A549 (cell line): ENCODE data around the gene AKIP1. TPM values are rescaled to one million over a fixed set of nuclear protein-coding genes. Genes with fewer than 3 reads are reported as not detected.

ENCODE experiments used
- ATAC-seq, 2 experiments: fragments of 200-7000 bp in 1 of 2; fragments of >200 bp in 1 of 2; cut with Nextera tagmentation in 1 of 2; cut with Tn5 transposase in 1 of 2; 3 replicates each; pipeline versions ENCODE4 v1.8.0 to v1.9.1; 2018 to 2020; ENCODE audit warnings: mild to moderate bottlenecking in 1 of 2, moderate library complexity in 1 of 2
- CTCF ChIA-PET: fragments of 300-600 bp; sonication (Branson Sonifier 250); formaldehyde crosslinking; extraction: SDS; loops from one replicate; lab custom pipeline; 2021; ENCODE audit warnings: antibody characterized with exemption, inconsistent platforms; lab: Yijun Ruan, JAX
- POLR2A ChIA-PET: fragments of 350-600 bp; formaldehyde crosslinking; extraction: SDS; loops from one replicate; lab custom pipeline; 2021; ENCODE audit warnings: antibody characterized with exemption, inconsistent platforms; lab: Yijun Ruan, JAX
- DNase-seq, 2 experiments: peaks; one replicate each; pipeline versions ENCODE4 v3.0.0 to v3.0.0-alpha.2; 2011 to 2016; ENCODE audit warnings: low read depth in 1 of 2, low spot score in 1 of 2
- FAIRE-seq: peaks from 2 replicates; lab custom pipeline; 2011; peaks lifted over from hg19 to GRCh38; lab: Jason Lieb, UNC
- H3K27ac ChIP-seq, 2 experiments: fragments of >200 bp; sonication (Bioruptor Twin); formaldehyde crosslinking; 3 replicates each; pipeline ENCODE4 v1.5.1; 2016 to 2017
- H3K4me1 ChIP-seq: fragments of >200 bp; sonication (Bioruptor Twin); formaldehyde crosslinking; 3 replicates; pipeline ENCODE4 v1.6.1; 2016
- H3K4me2 ChIP-seq: fragments of >200 bp; sonication (Bioruptor Twin); formaldehyde crosslinking; 3 replicates; pipeline ENCODE4 v1.6.1; 2016
- H3K4me3 ChIP-seq: fragments of >200 bp; sonication (Bioruptor Twin); formaldehyde crosslinking; 3 replicates; pipeline ENCODE4 v1.5.1; 2016
- H3K9me3 ChIP-seq: fragments of >200 bp; sonication (Bioruptor Twin); formaldehyde crosslinking; 3 replicates; pipeline ENCODE4 v1.6.1; 2016
- CHD4 ChIP-seq: fragments of 200-600 bp; sonication (generic); IDR thresholded peaks from 2 replicates; pipeline ENCODE4 v1.6.1; 2016; ENCODE audit warnings: antibody characterized with exemption, mild to moderate bottlenecking, borderline replicate concordance
- CTCF ChIP-seq: fragments of >200 bp; sonication (Bioruptor Twin); formaldehyde crosslinking; IDR thresholded peaks from 3 replicates; pipeline ENCODE4 v1.5.1; 2016
- ELK1 ChIP-seq: fragments of 150-350 bp; IDR thresholded peaks from 2 replicates; pipeline ENCODE4 v1.6.1; 2014; ENCODE audit warnings: low read depth, mild to moderate bottlenecking, low read length
- EP300 ChIP-seq, 2 experiments: fragments of >200 bp; sonication (Bioruptor Twin); formaldehyde crosslinking; IDR thresholded peaks; 2 replicates in 1 of 2; 3 replicates in 1 of 2; pipeline ENCODE4 v1.6.1; 2016 to 2017
- ESRRA ChIP-seq: fragments of 150-350 bp; IDR thresholded peaks from 2 replicates; pipeline ENCODE4 v1.6.1; 2014; ENCODE audit warnings: mild to moderate bottlenecking, low read length, borderline replicate concordance
- FOSB ChIP-seq: fragments of 250-450 bp; sonication (Bioruptor Pico); IDR thresholded peaks from 2 replicates; pipeline ENCODE4 v1.5.0; 2020; ENCODE audit warnings: mild to moderate bottlenecking, moderate library complexity
- HDAC2 ChIP-seq: fragments of 200-600 bp; sonication (generic); IDR thresholded peaks from 2 replicates; pipeline ENCODE4 v1.6.1; 2016
- HEYL ChIP-seq: fragments of 250-450 bp; sonication (Bioruptor Pico); IDR thresholded peaks from 2 replicates; pipeline ENCODE4 v1.8.0; 2021; ENCODE audit warnings: mild to moderate bottlenecking, moderate library complexity
- HOXB13 ChIP-seq: fragments of 250-450 bp; sonication (Bioruptor Pico); IDR thresholded peaks from 2 replicates; pipeline ENCODE4 v1.5.0; 2020; ENCODE audit warnings: low read depth, mild to moderate bottlenecking, moderate library complexity
- HOXB5 ChIP-seq: fragments of 250-450 bp; sonication (Bioruptor Pico); IDR thresholded peaks from 2 replicates; pipeline ENCODE4 v1.5.0; 2020; ENCODE audit warnings: mild to moderate bottlenecking, moderate library complexity
- JUN ChIP-seq, 2 experiments: fragments of >200 bp; sonication (Bioruptor Twin); formaldehyde crosslinking; IDR thresholded peaks; 2 replicates in 1 of 2; 3 replicates in 1 of 2; pipeline ENCODE4 v1.6.1; 2016 to 2017
- JUNB ChIP-seq: fragments of >200 bp; sonication (Bioruptor Twin); formaldehyde crosslinking; IDR thresholded peaks from 2 replicates; pipeline ENCODE4 v1.6.1; 2016
- NFE2L2 ChIP-seq: fragments of 150-350 bp; conservative IDR thresholded peaks from 2 replicates; pipeline ENCODE4 v1.6.1; 2014; ENCODE audit warnings: low read length
- NPAS2 ChIP-seq: fragments of 250-450 bp; sonication (Bioruptor Pico); IDR thresholded peaks from 2 replicates; pipeline ENCODE4 v1.8.0; 2022; ENCODE audit warnings: mild to moderate bottlenecking, moderate library complexity, borderline replicate concordance
- PHF8 ChIP-seq: fragments of 200-600 bp; sonication (generic); IDR thresholded peaks from 2 replicates; pipeline ENCODE4 v1.6.1; 2016; ENCODE audit warnings: low read depth, mild to moderate bottlenecking, antibody characterized with exemption, moderate library complexity, borderline replicate concordance
- RCOR1 ChIP-seq: fragments of 150-350 bp; IDR thresholded peaks from 2 replicates; pipeline ENCODE4 v1.6.1; 2014; ENCODE audit warnings: antibody characterized with exemption, low read length, low read depth
- SMC3 ChIP-seq: fragments of >200 bp; sonication (Bioruptor Twin); formaldehyde crosslinking; IDR thresholded peaks from 3 replicates; pipeline ENCODE4 v1.6.1; 2018; ENCODE audit warnings: inconsistent platforms
- SREBF2 ChIP-seq: fragments of 450-650 bp; IDR thresholded peaks from 2 replicates; pipeline ENCODE4 v1.6.1; 2014; ENCODE audit warnings: mild to moderate bottlenecking, moderate library complexity
- WGBS: methylation state at CpG from one replicate; pipeline ENCODE4 v1.1.6; 2017; ENCODE audit errors: missing lambda C conversion rate; 5-methylcytosine and 5-hydroxymethylcytosine counted together
- polyA plus RNA-seq, 4 experiments: library from polyadenylated mRNA; depleted of rRNA in 3 of 4; stranded (reverse); fragments of >200 nt; fragmentation: RNase III in 1 of 4; extraction: RNeasy Plus Mini Kit Qiagen cat#74134 plus additional on column Dnase treatment in 1 of 4; gene quantifications; 2 replicates in 3 of 4; 3 replicates in 1 of 4; pipeline ENCODE4 v1.2.3, GENCODE V29; 2011 to 2017
- TF ChIP-seq, protein P1 (sequence below): IDR thresholded peaks from 2 replicates; pipeline ENCODE4 v1.6.1; 2012
- TF ChIP-seq, protein P2 (sequence below): fragments of 450-650 bp; IDR thresholded peaks from 2 replicates; pipeline ENCODE4 v1.6.1; 2014; ENCODE audit warnings: antibody characterized with exemption

The AKIP1 gene
- polyA plus RNA-seq, 2 of the 4 experiments (the other 2 are of a cell fraction) = 57.7 to 66.7 TPM

GRCh38 chr11:8942518-8943066 is 31.6 kb downstream of the AKIP1 start, which contains the start of gene ASCL3:
Gene ASCL3, minus strand, starts transcription at chr11:8943016. Its CDS starts 4,855 bp downstream, at chr11:8938161.
- Histone ChIP-seq H3K27ac (no peak within 1 kb of the TSS), H3K4me2 (no peak within 1 kb of the TSS)
- CTCF ChIA-PET = interaction anchor here (0.9 to 1.0 kb wide), 2 partner anchors 17 to 28 kb away, joined by 4 read pairs; no protein-coding TSS in a partner anchor

DNA sequence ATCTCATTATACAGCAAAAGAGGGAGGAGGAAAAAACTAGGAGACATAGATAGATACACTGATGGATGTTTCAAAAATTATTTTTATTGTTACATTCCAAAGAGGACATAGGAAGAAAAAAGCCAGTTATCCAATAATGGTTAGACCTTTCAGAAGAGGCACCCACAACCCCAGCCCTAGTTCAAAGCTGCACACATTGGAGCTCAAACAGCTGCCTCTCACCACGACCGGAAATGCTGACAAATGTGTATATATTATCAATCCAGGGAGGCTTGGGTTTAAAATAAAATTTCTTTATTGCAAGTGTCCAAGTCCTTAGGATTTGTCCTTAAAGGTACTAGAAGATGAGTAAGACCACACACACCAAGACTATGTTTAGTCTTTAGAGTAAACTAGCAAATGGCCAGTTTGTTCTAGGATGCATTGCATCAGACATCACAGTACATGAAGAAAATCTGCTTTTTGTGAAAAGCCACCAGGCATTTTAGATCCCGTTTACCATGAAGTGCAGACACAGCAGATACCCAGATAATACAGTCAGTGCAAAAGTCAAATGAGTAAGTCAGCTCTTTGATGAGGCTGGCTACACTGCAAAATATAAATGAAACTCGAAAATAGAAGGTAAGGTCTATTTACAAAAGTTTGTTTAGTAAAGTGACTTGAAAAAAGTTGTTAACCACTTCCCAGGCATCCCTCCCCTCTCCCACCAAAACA is 36.4 kb downstream of the AKIP1 start:
- Histone ChIP-seq H3K9me3 (no peaks in the 10 kb centered on the region), H3K4me2 (no peak overlapping the region), H3K27ac (no peak overlapping the region), H3K4me3 (no peak overlapping the region), H3K4me1 (no peaks in the 10 kb centered on the region)
- no peak for ATAC-seq
- CTCF ChIA-PET = interaction anchor here (1.6 to 5.2 kb wide), 4 partner anchors 12 to 33 kb away, joined by 4 to 28 read pairs (median 11); no protein-coding TSS in a partner anchor
- POLR2A ChIA-PET = interaction anchor here (0.5 kb wide), 1 partner anchor 363 kb away, joined by 3 read pairs; no protein-coding TSS in a partner anchor
- DNase-seq = no peak
- 78% methylated on average over 4 of the region's 4 CpGs for WGBS
- no peak for FAIRE-seq
- TF ChIP-seq HDAC2 (no peak), SREBF2 (no peak), ELK1 (no peak), NPAS2 (CRISPR knock-in tag) (no peak), FOSB (CRISPR knock-in tag) (no peak), CHD4 (no peak), CTCF (no peak), NFE2L2 (no peak), RCOR1 (no peak), JUN (IDR thresholded peaks at IDR 0.05) (no peak), HEYL (CRISPR knock-in tag) (no peak), PHF8 (no peak), HOXB13 (CRISPR knock-in tag) (no peak), EP300 (IDR thresholded peaks at IDR 0.05) (no peak), ESRRA (no peak), HOXB5 (no peak), SMC3 (no peak)
- TF ChIP-seq, protein P1, sequence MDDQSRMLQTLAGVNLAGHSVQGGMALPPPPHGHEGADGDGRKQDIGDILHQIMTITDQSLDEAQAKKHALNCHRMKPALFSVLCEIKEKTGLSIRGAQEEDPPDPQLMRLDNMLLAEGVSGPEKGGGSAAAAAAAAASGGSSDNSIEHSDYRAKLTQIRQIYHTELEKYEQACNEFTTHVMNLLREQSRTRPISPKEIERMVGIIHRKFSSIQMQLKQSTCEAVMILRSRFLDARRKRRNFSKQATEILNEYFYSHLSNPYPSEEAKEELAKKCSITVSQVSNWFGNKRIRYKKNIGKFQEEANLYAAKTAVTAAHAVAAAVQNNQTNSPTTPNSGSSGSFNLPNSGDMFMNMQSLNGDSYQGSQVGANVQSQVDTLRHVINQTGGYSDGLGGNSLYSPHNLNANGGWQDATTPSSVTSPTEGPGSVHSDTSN = no peak
- TF ChIP-seq, protein P2, sequence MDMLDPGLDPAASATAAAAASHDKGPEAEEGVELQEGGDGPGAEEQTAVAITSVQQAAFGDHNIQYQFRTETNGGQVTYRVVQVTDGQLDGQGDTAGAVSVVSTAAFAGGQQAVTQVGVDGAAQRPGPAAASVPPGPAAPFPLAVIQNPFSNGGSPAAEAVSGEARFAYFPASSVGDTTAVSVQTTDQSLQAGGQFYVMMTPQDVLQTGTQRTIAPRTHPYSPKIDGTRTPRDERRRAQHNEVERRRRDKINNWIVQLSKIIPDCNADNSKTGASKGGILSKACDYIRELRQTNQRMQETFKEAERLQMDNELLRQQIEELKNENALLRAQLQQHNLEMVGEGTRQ = no peak

More at GRCh38 chr11:8942518-8943066, 31.6 kb downstream of the AKIP1 start, which contains the start of gene ASCL3:
- POLR2A ChIA-PET = no interaction called here
- WGBS = 66% methylated on average over 5 of the region's 5 CpGs
- no peaks in the 10 kb centered on the region for H3K9me3 ChIP-seq
- DNase-seq = no peak
- TF ChIP-seq JUNB = no peak
- no peak within 1 kb of the TSS for H3K4me3 ChIP-seq
- no peak for FAIRE-seq
- H3K4me1 ChIP-seq = no peaks in the 10 kb centered on the region
- no peak for ATAC-seq
